ENCODE data around the gene FAM180B. TPM values are rescaled to one million over a fixed set of nuclear protein-coding genes. Genes with fewer than 3 reads are reported as not detected.

The FAM180B gene
- total and polyA plus RNA-seq, 10 of the 15 experiments (the other 5 are each of a cell fraction or from before 2014, with no cell fraction given): 0.04 to 0.34 TPM; not detected in 8

DNA sequence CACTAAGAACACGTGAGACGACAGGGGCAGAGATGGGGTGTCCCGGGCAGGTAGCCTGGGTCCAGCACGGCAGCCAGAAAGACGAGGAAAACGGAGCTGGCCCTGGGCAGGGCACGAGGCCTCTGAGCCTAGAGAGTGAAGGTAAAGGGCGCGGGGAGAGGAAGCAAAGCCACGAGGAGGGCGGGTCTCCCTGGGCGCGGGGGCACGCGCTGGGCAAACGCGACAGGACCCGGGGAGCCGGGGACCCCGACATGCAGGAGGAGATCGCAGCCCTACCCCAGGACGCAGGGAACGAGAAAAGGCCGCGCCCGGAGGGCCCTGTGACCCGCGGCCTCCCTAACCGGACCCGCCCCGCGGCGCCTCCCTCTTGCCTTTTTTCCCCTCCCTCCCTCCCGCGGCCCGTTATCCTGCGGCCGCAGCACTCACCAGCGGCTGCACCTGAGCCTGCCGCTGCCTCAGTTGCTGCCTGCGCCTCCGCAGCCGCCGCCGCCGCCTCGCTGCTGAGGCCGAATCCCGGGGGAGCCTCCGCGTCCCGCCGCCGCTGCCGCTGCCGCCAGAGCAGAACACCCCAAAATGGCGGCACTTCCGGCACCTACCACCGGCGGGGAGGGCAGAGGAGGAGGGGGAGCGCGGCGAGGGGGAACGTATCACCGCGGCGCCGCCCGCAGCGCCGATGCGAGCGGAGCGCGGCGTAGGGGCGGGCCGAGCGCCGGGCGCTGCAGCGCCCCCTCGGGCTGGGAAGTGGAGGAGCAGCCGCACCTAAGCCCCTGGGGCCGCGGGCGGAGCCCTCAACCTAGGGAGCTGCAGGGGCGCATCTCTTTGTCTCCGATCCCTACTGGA, 33.7 kb upstream of the FAM180B start, which contains the start of gene CELF1 (continued):
- TF ChIP-seq NFXL1 (IDR thresholded peaks at IDR 0.05; ENCODE audit: borderline replicate concordance) (no peak), CBX5 (IDR thresholded peaks at IDR 0.05; ENCODE audit: low read depth) (no peak), ZNF384 (IDR thresholded peaks at IDR 0.05; ENCODE audit: borderline replicate concordance, low read depth, low read length) (no peak), TCF7 (IDR thresholded peaks at IDR 0.05; ENCODE audit: borderline replicate concordance) (no peak), CBX3 (IDR thresholded peaks at IDR 0.05; ENCODE audit: borderline replicate concordance, low read depth) (no peak), IKZF2 (IDR thresholded peaks at IDR 0.05) (no peak), HDAC6 (IDR thresholded peaks at IDR 0.05; ENCODE audit: unreplicated experiment) (no peak), LARP7 (IDR thresholded peaks at IDR 0.05) (peak; percentile 78; the same call in 1 of the 2 replicates), ASH2L (IDR thresholded peaks at IDR 0.05; ENCODE audit: borderline replicate concordance, low read depth) (no peak), NR2C1 (IDR thresholded peaks at IDR 0.05) (peak; percentile 49), FOS (IDR thresholded peaks at IDR 0.05; ENCODE audit: borderline replicate concordance, extremely low read depth, insufficient read length) (no peak), ZNF24 (IDR thresholded peaks at IDR 0.05) (peak; percentile 57; the same call in 1 of the 2 replicates), HDAC2 (IDR thresholded peaks at IDR 0.05) (no peak), POLR2AphosphoS2 (IDR thresholded peaks at IDR 0.05; ENCODE audit: low read depth, low read length) (peak; percentile 78; the same call in 1 of the 2 replicates), STAT3 (IDR thresholded peaks at IDR 0.05; ENCODE audit: low read depth, low read length) (no peak), GATAD2B (conservative IDR thresholded peaks at IDR 0.05; ENCODE audit: low read depth) (peak; percentile 65; the same call in 1 of the 2 replicates), DPF2 (IDR thresholded peaks at IDR 0.05) (peak; percentile 72; the same call in 1 of the 2 replicates)
- TF ChIP-seq, protein P1, sequence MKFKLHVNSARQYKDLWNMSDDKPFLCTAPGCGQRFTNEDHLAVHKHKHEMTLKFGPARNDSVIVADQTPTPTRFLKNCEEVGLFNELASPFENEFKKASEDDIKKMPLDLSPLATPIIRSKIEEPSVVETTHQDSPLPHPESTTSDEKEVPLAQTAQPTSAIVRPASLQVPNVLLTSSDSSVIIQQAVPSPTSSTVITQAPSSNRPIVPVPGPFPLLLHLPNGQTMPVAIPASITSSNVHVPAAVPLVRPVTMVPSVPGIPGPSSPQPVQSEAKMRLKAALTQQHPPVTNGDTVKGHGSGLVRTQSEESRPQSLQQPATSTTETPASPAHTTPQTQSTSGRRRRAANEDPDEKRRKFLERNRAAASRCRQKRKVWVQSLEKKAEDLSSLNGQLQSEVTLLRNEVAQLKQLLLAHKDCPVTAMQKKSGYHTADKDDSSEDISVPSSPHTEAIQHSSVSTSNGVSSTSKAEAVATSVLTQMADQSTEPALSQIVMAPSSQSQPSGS (IDR thresholded peaks at IDR 0.05; ENCODE audit: low read length): no peak
- TF ChIP-seq, protein P2, sequence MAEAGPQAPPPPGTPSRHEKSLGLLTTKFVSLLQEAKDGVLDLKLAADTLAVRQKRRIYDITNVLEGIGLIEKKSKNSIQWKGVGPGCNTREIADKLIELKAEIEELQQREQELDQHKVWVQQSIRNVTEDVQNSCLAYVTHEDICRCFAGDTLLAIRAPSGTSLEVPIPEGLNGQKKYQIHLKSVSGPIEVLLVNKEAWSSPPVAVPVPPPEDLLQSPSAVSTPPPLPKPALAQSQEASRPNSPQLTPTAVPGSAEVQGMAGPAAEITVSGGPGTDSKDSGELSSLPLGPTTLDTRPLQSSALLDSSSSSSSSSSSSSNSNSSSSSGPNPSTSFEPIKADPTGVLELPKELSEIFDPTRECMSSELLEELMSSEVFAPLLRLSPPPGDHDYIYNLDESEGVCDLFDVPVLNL (IDR thresholded peaks at IDR 0.05; ENCODE audit: low read depth, low read length): peak; percentile 44; the same call in 1 of the 2 replicates
- TF ChIP-seq, protein P3, sequence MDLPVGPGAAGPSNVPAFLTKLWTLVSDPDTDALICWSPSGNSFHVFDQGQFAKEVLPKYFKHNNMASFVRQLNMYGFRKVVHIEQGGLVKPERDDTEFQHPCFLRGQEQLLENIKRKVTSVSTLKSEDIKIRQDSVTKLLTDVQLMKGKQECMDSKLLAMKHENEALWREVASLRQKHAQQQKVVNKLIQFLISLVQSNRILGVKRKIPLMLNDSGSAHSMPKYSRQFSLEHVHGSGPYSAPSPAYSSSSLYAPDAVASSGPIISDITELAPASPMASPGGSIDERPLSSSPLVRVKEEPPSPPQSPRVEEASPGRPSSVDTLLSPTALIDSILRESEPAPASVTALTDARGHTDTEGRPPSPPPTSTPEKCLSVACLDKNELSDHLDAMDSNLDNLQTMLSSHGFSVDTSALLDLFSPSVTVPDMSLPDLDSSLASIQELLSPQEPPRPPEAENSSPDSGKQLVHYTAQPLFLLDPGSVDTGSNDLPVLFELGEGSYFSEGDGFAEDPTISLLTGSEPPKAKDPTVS (IDR thresholded peaks at IDR 0.05; ENCODE audit: low read depth, low read length): no peak
- TF ChIP-seq, protein P4, sequence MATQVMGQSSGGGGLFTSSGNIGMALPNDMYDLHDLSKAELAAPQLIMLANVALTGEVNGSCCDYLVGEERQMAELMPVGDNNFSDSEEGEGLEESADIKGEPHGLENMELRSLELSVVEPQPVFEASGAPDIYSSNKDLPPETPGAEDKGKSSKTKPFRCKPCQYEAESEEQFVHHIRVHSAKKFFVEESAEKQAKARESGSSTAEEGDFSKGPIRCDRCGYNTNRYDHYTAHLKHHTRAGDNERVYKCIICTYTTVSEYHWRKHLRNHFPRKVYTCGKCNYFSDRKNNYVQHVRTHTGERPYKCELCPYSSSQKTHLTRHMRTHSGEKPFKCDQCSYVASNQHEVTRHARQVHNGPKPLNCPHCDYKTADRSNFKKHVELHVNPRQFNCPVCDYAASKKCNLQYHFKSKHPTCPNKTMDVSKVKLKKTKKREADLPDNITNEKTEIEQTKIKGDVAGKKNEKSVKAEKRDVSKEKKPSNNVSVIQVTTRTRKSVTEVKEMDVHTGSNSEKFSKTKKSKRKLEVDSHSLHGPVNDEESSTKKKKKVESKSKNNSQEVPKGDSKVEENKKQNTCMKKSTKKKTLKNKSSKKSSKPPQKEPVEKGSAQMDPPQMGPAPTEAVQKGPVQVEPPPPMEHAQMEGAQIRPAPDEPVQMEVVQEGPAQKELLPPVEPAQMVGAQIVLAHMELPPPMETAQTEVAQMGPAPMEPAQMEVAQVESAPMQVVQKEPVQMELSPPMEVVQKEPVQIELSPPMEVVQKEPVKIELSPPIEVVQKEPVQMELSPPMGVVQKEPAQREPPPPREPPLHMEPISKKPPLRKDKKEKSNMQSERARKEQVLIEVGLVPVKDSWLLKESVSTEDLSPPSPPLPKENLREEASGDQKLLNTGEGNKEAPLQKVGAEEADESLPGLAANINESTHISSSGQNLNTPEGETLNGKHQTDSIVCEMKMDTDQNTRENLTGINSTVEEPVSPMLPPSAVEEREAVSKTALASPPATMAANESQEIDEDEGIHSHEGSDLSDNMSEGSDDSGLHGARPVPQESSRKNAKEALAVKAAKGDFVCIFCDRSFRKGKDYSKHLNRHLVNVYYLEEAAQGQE (IDR thresholded peaks at IDR 0.05; ENCODE audit: low read depth, low read length): no peak
- TF ChIP-seq, protein P5, sequence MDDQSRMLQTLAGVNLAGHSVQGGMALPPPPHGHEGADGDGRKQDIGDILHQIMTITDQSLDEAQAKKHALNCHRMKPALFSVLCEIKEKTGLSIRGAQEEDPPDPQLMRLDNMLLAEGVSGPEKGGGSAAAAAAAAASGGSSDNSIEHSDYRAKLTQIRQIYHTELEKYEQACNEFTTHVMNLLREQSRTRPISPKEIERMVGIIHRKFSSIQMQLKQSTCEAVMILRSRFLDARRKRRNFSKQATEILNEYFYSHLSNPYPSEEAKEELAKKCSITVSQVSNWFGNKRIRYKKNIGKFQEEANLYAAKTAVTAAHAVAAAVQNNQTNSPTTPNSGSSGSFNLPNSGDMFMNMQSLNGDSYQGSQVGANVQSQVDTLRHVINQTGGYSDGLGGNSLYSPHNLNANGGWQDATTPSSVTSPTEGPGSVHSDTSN (IDR thresholded peaks at IDR 0.05; ENCODE audit: insufficient replicate concordance, low read depth, low read length): no peak

All from GM12878 (cell line).